Activated T-cell treated with anti-CD3 and anti-CD28 coated beads for 48 hours (primary cell): Measurements from ENCODE around the gene THSD7B.
"Not testable (repeated sequence)": the region's sequence is repeated elsewhere in the genome, so short reads cannot be mapped to it uniquely, and the experiment has no call there.

ENCODE experiments used
- DNase-seq: peaks from one replicate; pipeline ENCODE4 v3.0.0-alpha.2; 2020; ENCODE audit warnings: low read depth

The THSD7B gene

DNA sequence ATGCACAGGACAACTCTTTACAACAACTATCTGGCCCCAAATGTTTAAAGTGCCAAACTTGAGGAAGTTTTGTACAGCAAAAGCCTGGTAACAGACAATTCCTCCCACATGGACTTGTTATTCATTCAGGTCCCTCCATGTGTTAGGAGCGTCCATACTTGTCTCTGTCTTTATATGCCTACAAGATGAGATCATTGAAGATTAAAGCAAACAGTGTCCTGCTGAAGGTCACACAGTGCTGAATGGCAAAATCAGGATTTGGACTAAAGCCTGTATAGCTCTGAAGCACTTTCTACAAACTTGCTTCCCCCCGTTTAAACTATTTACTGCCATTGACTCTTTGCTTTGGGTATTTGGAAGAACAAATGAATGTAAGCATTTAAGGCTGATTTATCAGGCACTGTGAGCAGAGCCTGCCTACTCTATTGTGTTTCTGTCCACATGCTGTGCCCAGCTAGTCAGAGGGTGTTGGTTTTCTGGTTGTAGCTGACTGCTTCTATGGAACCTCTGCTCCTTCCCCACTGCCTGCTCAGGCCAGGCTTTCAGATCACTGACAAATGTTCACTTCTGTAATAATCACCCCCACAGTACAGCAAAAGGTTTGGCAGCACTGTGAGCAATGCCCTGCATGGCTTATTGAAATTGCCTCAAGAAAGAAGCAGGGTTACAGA, 274.3 kb downstream of the THSD7B start:
- no peak for DNase-seq

DNA sequence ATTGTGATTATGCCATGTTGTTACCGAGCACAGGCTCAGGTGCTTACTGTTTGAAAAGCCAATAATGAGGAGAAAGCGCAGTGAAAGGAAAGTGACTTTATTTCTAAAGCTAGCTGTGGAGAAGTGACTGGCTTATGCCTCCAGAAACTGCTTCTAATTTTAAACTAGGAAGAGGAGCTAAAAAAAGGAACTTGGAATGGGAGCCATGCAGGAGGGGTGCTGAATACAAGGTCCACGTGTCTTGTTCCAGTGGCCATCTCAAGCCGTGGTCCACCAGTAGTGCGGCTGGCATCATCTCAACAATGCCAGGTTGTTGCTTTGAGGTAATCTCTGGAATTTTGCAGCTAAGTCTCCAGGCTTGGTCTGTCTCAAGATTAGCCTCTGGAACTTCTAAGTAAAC, 282.0 kb downstream of the THSD7B start:
- DNase-seq = no peak

DNA sequence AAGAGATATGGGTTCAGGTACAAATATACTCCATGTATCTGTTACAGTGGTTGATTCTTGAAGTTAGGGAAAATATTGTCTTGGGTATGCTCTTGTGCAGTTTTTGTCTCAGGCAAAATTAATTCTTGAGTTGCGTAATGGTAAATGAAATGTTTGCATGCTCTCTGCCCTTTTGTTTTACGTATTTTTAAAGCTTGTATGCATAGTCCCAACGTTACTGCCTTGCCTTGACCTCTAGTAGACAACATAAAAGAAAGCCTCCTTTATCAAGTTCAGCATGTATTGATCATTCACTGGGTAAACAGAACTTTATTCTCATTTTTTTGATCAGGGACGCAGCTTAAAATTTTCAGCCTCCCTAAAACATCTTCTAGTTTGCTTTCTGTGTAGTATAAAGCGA, 283.1 kb downstream of the THSD7B start:
- DNase-seq = no peak

DNA sequence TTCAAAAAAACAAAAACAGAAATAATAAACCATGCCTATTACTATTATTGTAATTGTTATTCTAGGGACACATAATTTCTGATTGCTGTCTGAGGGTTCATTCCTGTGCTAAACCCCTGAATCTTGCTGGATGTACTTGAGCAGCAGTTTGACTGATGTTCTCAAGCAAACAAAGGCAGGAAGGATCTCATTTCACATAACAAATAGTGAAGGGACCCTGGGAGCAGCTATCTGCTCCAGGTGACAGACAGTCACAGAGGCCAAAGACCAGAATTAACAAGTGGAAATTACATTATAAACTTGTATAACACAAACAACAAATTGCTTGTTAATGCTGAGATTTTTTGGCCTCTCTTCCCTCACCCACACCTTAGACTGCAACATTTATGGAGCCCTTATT, 284.2 kb downstream of the THSD7B start:
- DNase-seq = no peak

DNA sequence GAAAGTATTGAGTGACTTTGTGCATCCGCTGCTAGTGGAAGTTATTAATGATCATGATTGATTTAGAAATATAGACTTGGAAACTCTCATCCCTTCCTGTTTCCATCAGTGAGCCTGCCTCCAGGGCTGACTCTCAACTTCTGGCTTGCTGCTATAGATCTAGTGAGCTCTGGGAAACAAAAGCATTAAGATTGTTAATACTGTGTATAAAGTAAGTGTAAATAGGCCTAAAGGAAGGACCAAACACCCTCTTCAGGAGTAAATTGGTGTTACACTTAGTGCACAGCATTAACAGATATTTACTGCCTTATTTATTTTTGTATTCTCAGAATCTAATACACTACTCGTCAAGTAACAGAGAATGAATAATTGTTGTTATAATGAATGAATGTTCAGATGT, 285.6 kb downstream of the THSD7B start:
- DNase-seq = no peak

DNA sequence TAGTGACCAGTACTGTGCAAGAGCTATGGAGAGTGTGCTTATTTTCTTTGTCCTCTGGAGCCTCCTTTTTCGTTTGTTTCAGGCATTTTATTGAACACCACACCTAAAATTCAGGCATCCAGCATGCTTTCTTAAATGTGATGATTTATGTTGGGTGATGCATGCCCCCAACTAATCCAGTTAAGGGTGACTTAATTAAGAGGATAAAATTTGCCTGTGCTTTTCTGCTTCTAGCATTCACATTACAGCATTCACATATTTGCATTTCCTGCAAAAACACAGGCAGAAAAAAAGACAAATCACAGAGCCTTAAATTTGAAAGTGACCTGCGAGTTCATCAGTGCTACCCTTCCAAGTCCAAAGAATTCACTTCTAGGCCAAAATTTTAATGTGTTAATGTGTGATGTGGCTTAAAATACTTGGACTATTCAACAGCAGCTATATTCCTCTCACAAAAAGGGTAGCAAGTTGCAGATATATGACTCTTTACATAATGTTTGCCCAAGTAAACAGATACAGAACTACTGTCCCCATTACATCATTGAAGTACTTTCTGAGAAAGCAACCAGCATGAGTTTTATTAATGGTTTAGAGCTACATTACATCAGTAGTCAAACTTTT, 286.5 kb downstream of the THSD7B start:
- no peak for DNase-seq

DNA sequence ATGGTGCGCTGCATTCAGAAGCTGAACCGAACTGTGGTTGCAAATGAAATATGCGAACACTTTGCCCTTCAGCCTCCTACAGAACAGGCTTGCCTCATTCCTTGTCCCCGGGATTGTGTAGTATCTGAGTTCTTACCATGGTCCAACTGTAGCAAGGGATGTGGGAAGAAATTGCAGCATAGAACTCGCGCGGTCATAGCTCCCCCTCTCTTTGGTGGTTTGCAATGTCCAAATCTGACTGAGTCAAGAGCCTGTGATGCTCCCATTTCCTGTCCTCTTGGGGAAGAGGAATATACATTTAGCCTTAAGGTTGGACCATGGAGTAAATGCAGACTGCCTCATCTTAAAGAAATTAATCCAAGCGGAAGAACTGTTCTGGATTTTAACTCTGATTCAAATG, 291.4 kb downstream of the THSD7B start:
- DNase-seq = no peak

DNA sequence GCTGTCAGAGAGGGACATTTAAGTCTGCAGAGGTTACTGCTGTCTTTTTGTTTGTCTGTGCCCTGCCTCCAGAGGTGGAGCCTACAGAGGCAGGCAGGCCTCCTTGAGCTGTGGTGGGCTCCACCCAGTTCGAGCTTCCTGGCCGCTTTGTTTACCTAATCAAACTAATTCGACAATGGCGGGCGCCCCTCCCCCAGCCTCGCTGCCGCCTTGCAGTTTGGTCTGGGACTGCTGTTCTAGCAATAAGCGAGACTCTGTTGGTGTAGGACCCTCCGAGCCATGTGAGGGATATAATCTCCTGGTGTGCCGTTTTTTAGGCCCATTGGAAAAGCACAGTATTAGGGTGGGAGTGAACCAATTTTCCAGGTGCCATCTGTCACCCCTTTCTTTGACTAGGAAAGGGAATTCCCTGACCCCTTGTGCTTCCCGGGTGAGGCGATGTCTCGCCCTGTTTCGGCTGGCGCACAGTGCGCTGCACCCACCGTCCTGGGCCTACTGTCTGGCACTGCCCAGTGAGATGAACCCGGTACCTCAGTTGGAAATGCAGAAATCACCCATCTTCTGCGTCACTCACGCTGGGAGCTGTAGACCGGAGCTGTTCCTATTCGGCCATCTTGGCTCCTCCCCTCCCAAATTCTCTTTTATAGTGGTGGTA, 310.9 kb downstream of the THSD7B start:
- DNase-seq = not testable (repeated sequence)

DNA sequence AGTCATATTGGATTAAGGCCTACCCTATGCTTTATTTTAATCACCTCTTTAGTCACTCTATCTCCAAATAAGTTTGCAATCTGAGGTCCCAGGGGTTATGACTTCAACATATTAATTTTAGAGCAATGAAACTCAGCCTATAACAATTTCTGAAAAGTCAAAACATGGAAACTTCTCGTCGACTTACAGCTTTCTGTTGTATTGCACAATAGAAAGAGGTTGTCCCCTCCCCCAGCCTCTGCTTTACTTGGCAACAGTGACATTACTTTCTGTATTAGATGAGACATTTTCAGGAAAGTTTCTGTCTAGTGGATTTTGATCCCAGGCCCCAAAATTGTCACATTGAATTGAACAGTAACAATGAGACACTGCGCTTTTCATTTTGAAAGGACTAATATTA, 326.4 kb downstream of the THSD7B start:
- DNase-seq = no peak

DNA sequence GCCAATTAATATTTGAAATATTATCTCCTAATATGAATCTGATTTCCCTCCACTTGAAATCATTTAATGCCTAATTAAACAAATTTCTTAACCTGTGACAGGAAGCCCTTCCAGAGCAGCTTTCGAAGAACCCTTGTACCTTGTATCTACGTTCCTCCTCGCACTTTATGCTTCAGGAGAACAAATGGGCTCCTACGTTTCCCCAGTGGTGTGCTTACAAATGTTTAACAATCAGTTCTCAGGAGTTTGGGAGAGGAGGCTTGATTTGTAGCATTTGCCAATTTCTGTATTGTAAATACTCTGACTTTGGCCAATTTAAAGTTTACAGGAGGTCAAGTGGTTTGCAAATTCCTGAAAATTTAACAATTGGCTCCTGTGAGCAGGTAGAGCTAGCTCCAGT, 327.8 kb downstream of the THSD7B start:
- DNase-seq = no peak

DNA sequence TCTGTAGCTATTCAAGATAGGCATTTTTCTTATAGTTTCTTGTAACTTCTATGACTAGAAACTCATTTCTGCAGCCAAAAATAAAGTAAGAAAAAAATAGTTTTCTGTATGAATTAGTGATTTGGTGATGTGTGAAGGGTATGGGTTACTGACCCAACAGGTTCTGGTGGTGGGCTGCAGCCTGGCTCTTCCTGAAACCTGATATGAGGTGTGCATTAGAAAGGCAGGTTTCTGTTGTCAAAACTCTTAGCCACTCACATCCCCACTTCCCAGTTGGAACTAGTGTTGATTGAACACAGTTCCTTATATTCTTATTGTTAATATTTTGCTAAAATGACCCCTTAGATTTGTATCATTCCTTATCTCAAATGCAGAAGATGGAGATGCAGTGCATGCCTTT, 330.8 kb downstream of the THSD7B start:
- DNase-seq = no peak

DNA sequence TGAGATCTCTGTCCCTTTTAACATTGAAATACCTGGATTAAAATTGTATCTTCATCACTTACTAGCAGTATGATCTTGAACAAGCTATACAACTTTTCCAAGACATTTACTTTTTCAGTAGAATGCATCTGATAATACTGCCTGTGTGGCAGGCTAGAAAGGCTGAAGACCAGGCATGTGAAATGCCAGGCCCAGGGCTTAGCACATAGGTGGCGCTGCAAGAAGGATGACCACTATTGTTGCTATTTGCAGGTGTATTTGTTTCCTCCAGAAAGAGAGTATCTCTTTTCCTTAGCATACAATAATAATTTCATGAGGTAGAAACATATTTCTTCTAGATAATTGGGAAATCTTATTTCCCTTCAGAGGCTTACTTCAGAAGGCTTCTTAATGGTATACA, 331.3 kb downstream of the THSD7B start:
- no peak for DNase-seq

DNA sequence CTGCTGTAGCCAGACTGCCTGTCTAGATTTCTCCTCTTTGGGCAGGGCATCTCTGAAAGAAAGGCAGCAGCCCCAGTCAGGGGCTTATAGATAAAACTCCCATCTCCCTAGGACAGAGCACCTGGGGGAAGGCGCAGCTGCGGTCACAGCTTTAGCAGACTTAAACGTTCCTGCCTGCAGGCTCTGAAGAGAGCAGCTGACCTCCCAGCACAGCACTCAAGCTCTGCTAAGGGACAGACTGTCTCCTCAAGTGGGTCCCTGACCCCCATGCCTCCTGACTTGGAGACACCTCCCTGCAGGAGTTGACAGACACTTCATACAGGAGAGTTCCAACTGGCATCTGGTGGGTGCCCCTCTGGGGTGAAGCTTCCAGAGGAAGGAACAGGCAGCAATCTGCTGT, 336.5 kb downstream of the THSD7B start:
- DNase-seq = not testable (repeated sequence)

DNA sequence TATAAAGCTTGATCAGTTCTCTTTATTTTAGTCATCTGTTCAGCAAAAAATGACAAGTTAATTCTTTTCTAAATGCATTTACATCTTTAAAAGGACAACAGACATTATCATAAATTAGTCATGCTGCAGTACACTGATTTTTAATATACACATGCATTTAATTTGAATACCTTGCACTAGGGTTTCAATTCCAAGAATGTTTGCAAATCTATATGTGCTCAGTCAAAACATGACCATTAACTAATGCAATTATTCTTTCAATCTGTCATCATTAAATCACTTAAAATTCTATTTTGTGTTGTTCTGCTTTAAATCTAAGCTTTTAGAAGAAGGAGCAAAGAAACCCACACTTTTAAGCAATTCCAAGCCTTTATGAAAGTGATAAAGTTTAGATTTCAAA, 342.6 kb downstream of the THSD7B start:
- no peak for DNase-seq

DNA sequence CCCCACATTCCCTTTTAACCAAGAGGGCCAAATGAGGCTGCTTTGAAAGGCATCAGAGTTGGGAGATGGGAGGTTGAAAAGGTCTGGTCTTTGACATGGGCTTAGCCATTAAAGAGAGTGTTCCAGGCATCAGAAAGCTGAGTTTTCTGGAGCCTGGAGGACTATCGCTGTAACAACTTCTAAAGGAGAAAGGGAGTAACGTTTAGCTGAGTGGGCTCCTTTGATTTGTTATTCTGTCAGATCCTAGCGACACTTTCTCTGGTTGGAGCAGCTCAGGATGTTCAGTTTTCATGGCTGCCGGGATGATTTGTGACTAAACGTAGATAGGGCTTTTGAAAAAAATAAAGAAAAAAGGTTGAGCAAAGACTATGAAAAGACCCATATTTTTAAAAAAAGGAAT, 346.6 kb downstream of the THSD7B start:
- DNase-seq = no peak

DNA sequence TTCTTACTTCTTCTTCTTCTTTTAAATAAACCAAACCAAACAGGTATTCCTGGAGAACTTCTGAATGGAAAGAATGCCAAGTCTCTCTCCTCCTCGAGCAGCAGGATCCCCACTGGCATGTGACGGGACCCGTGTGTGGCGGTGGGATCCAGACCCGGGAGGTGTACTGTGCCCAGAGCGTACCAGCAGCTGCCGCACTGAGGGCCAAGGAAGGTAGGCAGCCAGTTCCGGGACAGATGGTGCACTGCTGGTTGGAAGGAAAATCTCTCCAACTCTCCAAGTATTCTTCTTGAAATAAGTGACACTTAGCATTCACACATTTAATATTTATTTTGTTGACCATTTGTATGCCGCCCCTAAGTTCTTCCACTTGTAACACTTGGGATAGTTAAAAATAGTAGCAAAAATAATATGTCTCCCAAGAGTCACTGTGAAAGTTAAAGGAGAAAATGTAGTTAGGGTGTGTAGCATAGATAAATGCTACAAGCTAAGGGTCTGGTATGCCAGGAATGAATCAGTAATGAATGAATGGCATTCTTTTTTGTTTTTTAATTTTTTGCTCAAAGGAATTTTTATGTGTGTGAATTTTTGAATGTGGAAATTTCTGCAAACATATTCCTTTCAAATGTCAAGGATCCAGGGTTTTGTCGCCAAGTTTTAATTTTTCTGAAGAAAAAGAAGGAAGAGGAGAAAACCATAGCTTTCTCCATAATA, 349.9 kb downstream of the THSD7B start:
- DNase-seq = no peak

DNA sequence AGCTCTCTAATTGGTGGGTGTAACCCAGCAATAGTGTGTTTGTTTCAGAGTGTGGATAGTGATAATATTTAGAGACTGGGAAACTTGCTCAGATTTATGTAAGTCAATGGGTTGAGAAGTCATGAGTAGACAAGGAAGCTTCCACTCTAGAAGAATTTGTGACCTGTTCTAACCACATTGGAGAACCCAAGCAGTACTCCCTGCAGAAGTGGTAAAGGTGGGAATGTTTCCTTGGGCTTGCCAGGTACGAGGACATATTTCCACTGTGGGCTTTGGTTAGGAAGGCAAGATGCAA, 350.4 kb downstream of the THSD7B start:
- no peak for DNase-seq

DNA sequence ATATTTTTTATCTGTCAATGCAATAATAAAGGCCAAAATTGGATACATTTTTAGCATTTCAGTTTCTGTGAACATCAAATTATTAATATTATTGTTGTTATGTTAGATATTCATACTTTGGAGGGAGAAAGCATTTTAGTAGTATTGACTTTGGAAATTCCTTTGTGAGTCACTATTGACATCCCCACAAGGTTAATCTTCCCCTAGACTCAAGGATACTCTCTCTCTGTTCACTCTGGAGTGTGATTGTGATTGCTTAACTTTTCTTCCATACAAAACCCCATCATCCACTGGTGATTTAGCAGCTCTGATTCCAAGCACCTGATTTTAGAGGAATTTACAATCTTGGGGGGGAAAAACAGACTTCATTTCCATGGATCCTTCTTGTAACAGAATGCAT, 352.0 kb downstream of the THSD7B start:
- no peak for DNase-seq

DNA sequence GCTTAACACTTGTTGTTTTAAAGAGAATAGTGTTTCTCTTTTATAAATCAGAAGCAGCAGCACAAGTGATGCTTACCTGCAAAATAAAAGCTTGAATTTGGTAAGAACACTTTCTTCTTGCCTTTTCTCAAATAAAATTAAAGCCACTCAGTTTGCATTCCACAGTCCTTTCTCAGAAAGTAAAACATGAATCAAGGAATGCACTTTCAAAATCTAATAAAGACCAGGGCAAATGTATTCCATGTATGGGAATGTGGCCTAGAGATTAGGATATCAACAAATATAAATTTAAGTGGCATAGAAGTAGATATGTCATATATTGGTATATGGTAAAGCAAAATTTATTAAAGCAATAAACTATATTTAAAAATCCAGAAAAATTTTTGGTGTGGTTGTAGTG, 352.8 kb downstream of the THSD7B start:
- DNase-seq = no peak

DNA sequence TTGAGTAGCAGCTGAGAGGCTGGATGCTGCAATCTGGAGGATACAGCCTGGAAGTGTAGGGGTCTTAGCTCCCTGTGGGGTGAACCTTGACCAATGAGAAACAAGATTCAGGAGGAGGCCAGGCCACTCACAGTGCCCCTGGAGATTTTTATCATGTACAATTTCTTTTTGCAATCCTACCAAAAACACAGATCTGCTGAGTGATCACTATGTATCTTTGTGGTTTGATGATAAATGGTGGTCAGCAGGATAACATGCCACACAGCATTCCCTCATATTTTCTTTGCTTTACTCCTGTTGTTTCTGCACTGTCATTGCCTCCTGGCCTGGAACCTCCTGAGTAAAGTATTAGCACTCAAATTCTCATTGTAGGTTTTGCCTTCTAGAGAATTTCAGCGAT, 357.9 kb downstream of the THSD7B start:
- DNase-seq = no peak

DNA sequence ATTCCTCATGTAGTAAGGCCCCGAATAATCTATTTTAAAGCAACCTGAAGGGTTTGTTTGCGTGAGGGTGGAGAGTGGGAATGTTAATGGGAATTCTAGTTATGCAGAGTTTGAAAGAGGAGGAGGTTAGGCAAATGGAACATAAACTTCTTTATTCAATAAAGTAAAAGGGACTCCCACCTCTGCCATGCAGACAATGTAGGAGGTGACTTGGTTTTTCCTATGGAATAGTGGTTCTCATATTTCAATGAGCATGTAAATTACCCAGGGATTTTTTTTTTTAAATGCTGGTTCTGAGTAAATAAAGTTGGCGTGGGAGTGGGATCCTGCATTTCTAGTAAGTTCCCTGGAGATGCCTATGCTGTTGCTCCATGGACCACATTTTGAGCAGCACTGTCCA, 367.9 kb downstream of the THSD7B start:
- DNase-seq = no peak

DNA sequence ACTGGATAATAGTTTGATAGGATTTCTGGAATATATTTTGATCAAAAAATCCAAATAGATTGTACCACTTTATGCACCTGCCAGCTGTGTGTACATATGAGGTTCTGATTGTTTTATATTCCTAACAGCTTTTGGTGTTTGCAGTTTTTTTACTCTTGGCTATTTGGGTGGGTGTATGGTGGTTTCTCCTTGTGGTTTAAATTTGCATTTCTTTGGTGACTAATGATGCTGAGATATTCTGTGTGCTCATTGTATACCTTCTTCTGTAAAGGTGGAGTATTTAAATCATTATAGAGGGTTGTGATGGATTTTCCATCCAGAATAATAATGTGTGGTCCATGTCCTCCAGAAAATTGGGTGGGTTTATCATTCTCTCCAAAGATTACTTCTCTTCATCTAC, 372.9 kb downstream of the THSD7B start:
- DNase-seq = no peak

DNA sequence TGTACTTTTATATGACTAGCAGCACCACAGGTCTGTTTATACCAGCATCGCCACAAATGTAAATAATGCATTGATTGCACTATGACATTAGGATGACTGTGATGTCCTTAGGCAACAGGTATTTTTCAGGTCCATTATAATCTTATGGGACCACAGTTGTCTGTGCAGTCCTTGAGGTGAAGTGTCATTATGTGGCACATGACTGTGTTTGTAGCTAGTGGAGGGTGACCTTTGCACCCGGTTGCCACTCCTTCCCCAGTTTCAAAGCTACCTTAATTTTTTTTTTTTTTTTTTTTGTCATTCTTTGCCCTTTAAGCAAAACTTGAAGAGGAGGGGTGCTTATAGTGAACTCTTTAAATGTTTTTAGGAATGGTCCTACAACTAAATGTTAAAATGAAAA, 386.4 kb downstream of the THSD7B start:
- no peak for DNase-seq
